Uterus (tissue), 4 donors: Measurements from ENCODE around the gene ATF6. TPM values are rescaled to one million over a fixed set of nuclear protein-coding genes. Genes with fewer than 3 reads are reported as not detected.

Experiments used
- DNase-seq, 2 donors: peaks; one replicate each; pipeline ENCODE4 v3.0.0-alpha.2; 2019 to 2020
- H3K27ac ChIP-seq, 2 donors: fragments of 200-600 bp; sonication (generic); 1 replicate in 1 of 2; 2 replicates in 1 of 2; pipeline ENCODE4 v1.5.1; 2016 to 2018
- H3K27me3 ChIP-seq, 2 donors: fragments of 200-600 bp; sonication (generic); one replicate each; pipeline ENCODE4 v1.5.1; 2018 to 2019; ENCODE audit warnings: control low read depth in 1 of 2
- H3K36me3 ChIP-seq, 2 donors: fragments of 200-600 bp; sonication (generic); one replicate each; pipeline ENCODE4 v1.5.1; 2019; ENCODE audit warnings: control low read depth in 1 of 2
- H3K4me1 ChIP-seq, 2 donors: fragments of 200-600 bp; sonication (generic); one replicate each; pipeline ENCODE4 v1.5.1; 2018 to 2019; ENCODE audit warnings: control low read depth in 1 of 2
- H3K4me3 ChIP-seq, 2 donors: fragments of 200-600 bp; sonication (generic); 1 replicate in 1 of 2; 2 replicates in 1 of 2; pipeline ENCODE4 v1.5.1; 2018 to 2019; ENCODE audit warnings: mild to moderate bottlenecking in 1 of 2
- H3K9me3 ChIP-seq, 2 donors: fragments of 200-600 bp; sonication (generic); one replicate each; pipeline ENCODE4 v1.5.1; 2019; ENCODE audit warnings: control low read depth in 1 of 2
- POLR2A ChIP-seq, 2 donors: fragments of 450-650 bp; IDR thresholded peaks; one replicate each; pipeline ENCODE4 v1.6.1; 2016; ENCODE audit warnings: antibody characterized with exemption in 2 of 2, mild to moderate bottlenecking in 1 of 2, moderate library complexity in 1 of 2
- intact Hi-C: fragments of 100-400 bp; cut with DNase I; formaldehyde crosslinking; loops from one replicate; pipeline ENCODE4 v1.15.1; 2023; ENCODE audit warnings: low total_unique reads
- total RNA-seq, 4 donors: library from RNA; depleted of rRNA in 3 of 4; stranded (reverse); fragments of >200 nt in 3 of 4; gene quantifications; one replicate each; pipeline versions ENCODE4 v1.1.0 to v1.2.4, GENCODE V29; 2014 to 2023
- TF ChIP-seq, protein P1 (sequence below), 4 experiments: fragments of 200-600 bp in 2 of 4; fragments of 450-650 bp in 2 of 4; sonication (generic) in 2 of 4; IDR thresholded peaks; one replicate each; pipeline ENCODE4 v1.5.1; 2016 to 2019; ENCODE audit warnings: antibody characterized with exemption in 4 of 4, mild to moderate bottlenecking in 2 of 4, moderate library complexity in 1 of 4
- donor health status: DM: yes; HTN: yes; CAD: no.

The ATF6 gene
- total RNA-seq, 4 donors from 2014 or later: 16.2 to 37.7 (median 30.0) TPM

DNA sequence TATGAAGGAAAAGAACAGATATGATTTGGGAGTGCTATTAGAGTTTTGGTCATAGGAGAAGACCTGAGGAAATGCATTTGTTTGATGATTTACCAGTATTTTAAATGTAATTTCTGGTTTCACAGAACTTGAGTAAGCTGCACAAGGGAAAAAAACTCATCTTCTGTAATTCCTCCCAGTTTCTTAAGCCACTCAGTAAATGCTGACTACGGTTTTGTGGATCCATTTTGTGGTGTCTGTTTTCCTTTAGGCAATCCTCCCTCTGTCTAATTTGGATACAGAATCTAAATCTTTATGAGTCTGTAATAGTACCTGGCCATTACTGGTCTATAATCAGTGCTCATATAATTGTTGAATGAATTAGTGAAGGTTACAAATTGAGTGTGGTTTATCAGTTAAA is 185.5 kb downstream of the ATF6 start:
- H3K27ac ChIP-seq: no peak overlapping the region
- intact Hi-C loops: no loop called here
- H3K36me3 ChIP-seq: no peaks in the 10 kb centered on the region
- no peak overlapping the region for H3K4me3 ChIP-seq
- DNase-seq: no peak
- H3K9me3 ChIP-seq: no peaks in the 10 kb centered on the region
- no peaks in the 10 kb centered on the region for H3K27me3 ChIP-seq
- H3K4me1 ChIP-seq: no peaks in the 10 kb centered on the region
- TF ChIP-seq POLR2A (IDR thresholded peaks at IDR 0.05): no peak
- TF ChIP-seq, protein P1, sequence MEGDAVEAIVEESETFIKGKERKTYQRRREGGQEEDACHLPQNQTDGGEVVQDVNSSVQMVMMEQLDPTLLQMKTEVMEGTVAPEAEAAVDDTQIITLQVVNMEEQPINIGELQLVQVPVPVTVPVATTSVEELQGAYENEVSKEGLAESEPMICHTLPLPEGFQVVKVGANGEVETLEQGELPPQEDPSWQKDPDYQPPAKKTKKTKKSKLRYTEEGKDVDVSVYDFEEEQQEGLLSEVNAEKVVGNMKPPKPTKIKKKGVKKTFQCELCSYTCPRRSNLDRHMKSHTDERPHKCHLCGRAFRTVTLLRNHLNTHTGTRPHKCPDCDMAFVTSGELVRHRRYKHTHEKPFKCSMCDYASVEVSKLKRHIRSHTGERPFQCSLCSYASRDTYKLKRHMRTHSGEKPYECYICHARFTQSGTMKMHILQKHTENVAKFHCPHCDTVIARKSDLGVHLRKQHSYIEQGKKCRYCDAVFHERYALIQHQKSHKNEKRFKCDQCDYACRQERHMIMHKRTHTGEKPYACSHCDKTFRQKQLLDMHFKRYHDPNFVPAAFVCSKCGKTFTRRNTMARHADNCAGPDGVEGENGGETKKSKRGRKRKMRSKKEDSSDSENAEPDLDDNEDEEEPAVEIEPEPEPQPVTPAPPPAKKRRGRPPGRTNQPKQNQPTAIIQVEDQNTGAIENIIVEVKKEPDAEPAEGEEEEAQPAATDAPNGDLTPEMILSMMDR (IDR thresholded peaks at IDR 0.05): no peak

DNA sequence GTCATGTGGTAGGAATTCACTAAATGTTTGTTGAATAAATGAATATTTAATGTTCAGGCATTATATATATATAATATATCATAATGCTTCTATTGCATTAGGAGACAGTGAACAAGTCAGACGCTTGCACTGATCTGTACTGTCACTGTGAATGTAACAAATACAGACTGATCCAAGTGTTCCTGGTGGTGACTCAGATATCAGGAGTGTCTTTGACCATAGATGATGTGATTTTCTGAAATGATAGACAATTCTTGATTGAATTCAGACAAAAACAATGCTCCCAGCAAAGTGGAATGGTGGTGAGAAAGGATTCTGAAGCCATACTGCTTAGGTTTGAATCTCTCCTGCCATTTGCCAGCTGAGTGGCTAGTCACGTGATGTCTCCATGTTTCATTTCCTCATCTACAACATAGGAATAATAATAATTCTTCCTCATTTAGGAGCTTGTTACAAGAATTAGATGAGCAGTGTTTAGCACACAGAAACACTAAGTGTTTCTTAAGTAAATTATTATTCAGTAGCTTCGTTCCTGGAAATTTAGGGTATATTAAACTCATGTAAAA is 186.6 kb downstream of the ATF6 start:
- H3K36me3 ChIP-seq: no peaks in the 10 kb centered on the region
- no peaks in the 10 kb centered on the region for H3K4me1 ChIP-seq
- no peak overlapping the region for H3K4me3 ChIP-seq

DNA sequence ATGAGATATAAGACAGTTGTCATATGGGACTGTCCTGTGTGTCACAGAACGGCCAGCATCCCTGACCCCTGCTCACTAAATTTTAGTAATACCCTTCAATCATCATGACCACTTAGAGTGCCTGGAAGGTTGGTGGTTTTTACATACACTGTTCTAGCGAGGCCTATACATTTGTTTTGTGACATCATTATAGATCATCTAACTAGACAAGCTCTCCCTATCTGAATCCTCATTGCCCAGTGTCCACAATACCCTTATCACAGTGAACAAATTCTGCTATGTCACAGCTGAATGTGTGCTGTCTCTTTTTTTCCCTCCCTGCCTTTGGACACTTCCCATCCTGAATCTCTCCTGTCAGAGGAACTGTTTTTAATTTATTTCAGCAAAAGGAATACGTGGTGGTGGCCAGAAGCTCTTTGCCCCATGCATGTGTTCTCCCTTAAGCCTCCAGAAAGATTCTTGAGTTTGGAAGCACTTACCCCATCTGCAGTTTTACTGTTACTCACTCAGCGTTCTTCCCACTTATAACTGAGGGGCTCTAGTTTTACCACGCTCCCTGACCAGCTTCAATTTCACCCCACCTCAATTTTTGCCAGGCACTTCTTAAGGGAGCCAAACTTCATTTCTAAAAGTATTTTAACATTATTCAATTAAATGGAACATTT is 187.3 kb downstream of the ATF6 start:
- Histone ChIP-seq H3K27ac (no peak overlapping the region), H3K4me1 (no peaks in the 10 kb centered on the region), H3K27me3 (no peaks in the 10 kb centered on the region), H3K36me3 (no peaks in the 10 kb centered on the region), H3K9me3 (no peaks in the 10 kb centered on the region), H3K4me3 (no peak overlapping the region)
- no peak for TF ChIP-seq POLR2A (IDR thresholded peaks at IDR 0.05)
- TF ChIP-seq, protein P1 (IDR thresholded peaks at IDR 0.05): no peak
- DNase-seq: no peak
- intact Hi-C loops: no loop called here

More for the DNA sequence above, 186.6 kb downstream of the ATF6 start:
- Histone ChIP-seq H3K9me3 (no peaks in the 10 kb centered on the region), H3K27me3 (no peaks in the 10 kb centered on the region), H3K27ac (no peak overlapping the region)
- no peak for TF ChIP-seq POLR2A (IDR thresholded peaks at IDR 0.05)
- TF ChIP-seq, protein P1 (IDR thresholded peaks at IDR 0.05): no peak
- DNase-seq: no peak
- intact Hi-C loops: no loop called here

DNA sequence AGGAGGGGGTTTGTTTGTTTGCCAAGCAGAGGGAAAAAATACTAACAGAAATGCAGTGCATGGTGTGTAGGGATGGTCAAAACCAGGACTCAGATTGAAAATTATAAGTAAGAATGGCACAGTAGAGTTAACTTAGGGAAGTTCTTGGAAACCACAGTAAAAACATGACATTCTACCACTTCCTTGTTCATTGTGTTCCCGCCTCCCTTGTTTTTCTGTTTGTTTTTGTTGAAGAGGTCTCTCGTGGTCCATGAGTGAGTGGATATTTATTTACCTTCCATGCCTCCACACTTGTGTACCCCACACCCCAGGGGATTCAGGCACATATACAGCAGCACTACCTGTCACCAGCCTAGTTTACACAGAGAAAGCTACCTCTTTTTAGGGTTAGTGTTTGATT is 187.9 kb downstream of the ATF6 start:
- Histone ChIP-seq H3K27ac (no peak overlapping the region), H3K9me3 (no peaks in the 10 kb centered on the region), H3K27me3 (no peaks in the 10 kb centered on the region), H3K4me1 (no peaks in the 10 kb centered on the region), H3K36me3 (no peaks in the 10 kb centered on the region), H3K4me3 (no peak overlapping the region)
- intact Hi-C loops: no loop called here
- DNase-seq: no peak
- no peak for TF ChIP-seq POLR2A (IDR thresholded peaks at IDR 0.05)
- TF ChIP-seq, protein P1 (IDR thresholded peaks at IDR 0.05): no peak

DNA sequence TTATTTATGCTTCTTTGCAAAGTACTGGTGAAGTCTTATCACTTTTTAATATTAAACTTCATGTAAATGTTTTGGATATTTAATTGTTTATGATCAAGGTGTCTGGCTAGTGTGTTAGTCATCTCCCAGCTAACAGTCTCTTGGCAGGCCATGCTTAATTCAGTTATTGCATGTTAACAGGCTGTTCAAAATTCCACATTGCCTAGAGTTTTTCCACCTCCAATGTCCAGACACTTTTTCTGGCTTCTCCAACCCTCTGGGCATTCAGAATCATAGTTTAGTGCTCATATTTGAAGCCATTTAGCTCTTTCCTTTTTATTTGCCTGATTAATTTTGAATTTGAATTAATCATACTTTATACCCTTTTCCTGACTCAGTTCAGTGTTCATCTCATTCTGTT is 188.3 kb downstream of the ATF6 start:
- Histone ChIP-seq H3K4me3 (no peak overlapping the region), H3K4me1 (no peaks in the 10 kb centered on the region), H3K27ac (no peak overlapping the region), H3K27me3 (no peaks in the 10 kb centered on the region), H3K9me3 (no peaks in the 10 kb centered on the region), H3K36me3 (no peaks in the 10 kb centered on the region)
- intact Hi-C loops: no loop called here
- no peak for TF ChIP-seq POLR2A (IDR thresholded peaks at IDR 0.05)
- TF ChIP-seq, protein P1 (IDR thresholded peaks at IDR 0.05): no peak
- DNase-seq: no peak
